Measurements from ENCODE around the gene PER1. TPM values are rescaled to one million over a fixed set of nuclear protein-coding genes. Genes with fewer than 3 reads are reported as not detected.

The PER1 gene
- total and polyA plus RNA-seq, 10 of the 15 experiments (the other 5 are each of a cell fraction or from before 2014, with no cell fraction given) = 0.02 to 25.1 (median 5.4) TPM

DNA sequence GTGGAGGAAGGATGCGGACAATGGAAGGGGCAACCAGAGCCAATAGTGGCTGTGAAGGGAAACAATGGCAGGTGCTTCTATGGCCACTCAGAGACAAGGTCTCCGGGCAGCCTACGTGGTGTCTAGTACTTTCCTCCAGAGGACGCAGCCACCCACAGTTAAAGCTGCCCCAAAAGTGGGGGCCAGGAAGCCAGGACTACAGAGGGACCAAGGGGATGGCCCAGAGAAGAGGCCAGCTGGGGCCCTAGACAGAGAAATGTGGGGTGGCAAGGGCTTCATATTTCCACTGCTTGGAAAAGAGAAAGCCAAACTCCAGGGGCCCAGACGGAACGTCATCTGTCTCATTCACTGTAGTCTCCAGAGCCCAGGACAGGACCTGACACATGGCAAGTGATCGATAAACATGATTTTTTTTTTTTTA, 837 bp upstream of the PER1 start:
- FAIRE-seq = no peak
- no peak overlapping the region for H2AFZ ChIP-seq (ENCODE audit: control insufficient read depth, low read depth, low read length)
- DNase-seq (ENCODE audit: low read depth, low spot score) = no peak

DNA sequence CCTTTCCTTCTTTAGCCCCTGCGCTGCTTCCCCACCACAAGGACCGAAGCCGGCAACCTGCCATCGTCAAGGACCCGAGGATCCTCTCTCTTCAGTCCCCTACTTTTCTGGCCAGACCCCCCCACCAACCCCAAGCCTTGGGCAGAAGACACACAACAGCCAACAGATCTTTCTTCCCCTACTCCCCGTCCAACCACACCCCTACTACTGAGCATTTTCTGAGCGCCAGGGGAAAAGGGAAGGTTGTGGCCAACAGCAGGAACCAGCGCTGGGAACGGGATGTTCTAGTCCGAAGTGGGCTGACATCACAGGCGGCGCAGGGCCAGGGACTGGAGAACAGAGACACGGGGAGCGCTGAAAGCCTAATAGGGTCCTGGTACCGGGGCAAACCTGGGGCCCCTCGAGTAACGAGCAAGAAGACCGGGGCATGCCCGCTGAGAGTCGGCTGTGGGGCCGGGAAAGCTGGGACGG, 528 bp downstream of the PER1 start:
- Histone ChIP-seq H2AFZ (ENCODE audit: control insufficient read depth, low read depth, low read length) (no peak overlapping the region; the same call in 1 of the 2 replicates), H3K9ac (ENCODE audit: control insufficient read depth, insufficient read depth, low read length) (peak overlapping the region; percentile 85), H3K9me3 (replicated peaks; ENCODE audit: control insufficient read depth, insufficient read depth, low read length) (no peaks in the 10 kb centered on the region), H4K20me1 (ENCODE audit: control insufficient read depth, insufficient read depth) (no peaks in the 10 kb centered on the region; the same call in 1 of the 2 replicates), H3K4me1 (ENCODE audit: control insufficient read depth, insufficient read depth, low read length) (peaks cover 19% of the 10 kb centered on the region), H3K27me3 (replicated peaks in 1 of 2; ENCODE audit: control insufficient read depth in 2 of 2, insufficient read depth in 2 of 2, low read length in 1 of 2) (no peaks in the 10 kb centered on the region), H3K4me2 (ENCODE audit: control insufficient read depth, insufficient read depth) (peak overlapping the region; percentile 97), H3K79me2 (ENCODE audit: control insufficient read depth, insufficient read depth, low read length) (peaks cover 21% of the 10 kb centered on the region), H3K36me3 (ENCODE audit: control insufficient read depth in 2 of 2, insufficient read depth in 2 of 2, low read length in 1 of 2) (peaks cover 9 to 14% of the 10 kb centered on the region in 2 experiments), H3K4me3 (peak overlapping the region; percentile 89), H3K27ac (ENCODE audit: control insufficient read depth, insufficient read depth) (peak overlapping the region; percentile 89)
- intact Hi-C loops (cut with micrococcal nuclease; ENCODE audit: unreplicated experiment) (loop anchor here (1.0 kb wide), 1 partner anchor 12 kb away; no protein-coding TSS in a partner anchor), in situ Hi-C loops (cut with MboI) (no loop called here)
- CTCF ChIA-PET = interaction anchor here (0.6 to 3.4 kb wide), 7 partner anchors 10 to 149 kb away, joined by 3 to 29 read pairs (median 4); no protein-coding TSS in a partner anchor
- 0 out of 2 replicates have a peak, but pooled peaks have one; percentile 5 for TF ChIP-seq NBN (IDR thresholded peaks at IDR 0.05)
- TF ChIP-seq POU2F2 (IDR thresholded peaks at IDR 0.05; ENCODE audit: borderline replicate concordance, low read depth, low read length) = peak; percentile 10; the same call in 1 of the 3 replicates
- TF ChIP-seq CREB1 (IDR thresholded peaks at IDR 0.05; ENCODE audit: low read depth) = no peak
- 0 out of 2 replicates have a peak, but pooled peaks have one; percentile 7 for TF ChIP-seq SMARCA5 (IDR thresholded peaks at IDR 0.05)
- 0 out of 2 replicates have a peak, but pooled peaks have one; percentile 30 for TF ChIP-seq LARP7 (IDR thresholded peaks at IDR 0.05)
- TF ChIP-seq, protein P1, sequence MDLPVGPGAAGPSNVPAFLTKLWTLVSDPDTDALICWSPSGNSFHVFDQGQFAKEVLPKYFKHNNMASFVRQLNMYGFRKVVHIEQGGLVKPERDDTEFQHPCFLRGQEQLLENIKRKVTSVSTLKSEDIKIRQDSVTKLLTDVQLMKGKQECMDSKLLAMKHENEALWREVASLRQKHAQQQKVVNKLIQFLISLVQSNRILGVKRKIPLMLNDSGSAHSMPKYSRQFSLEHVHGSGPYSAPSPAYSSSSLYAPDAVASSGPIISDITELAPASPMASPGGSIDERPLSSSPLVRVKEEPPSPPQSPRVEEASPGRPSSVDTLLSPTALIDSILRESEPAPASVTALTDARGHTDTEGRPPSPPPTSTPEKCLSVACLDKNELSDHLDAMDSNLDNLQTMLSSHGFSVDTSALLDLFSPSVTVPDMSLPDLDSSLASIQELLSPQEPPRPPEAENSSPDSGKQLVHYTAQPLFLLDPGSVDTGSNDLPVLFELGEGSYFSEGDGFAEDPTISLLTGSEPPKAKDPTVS (IDR thresholded peaks at IDR 0.05; ENCODE audit: low read depth, low read length) = no peak
- TF ChIP-seq MTA3 (IDR thresholded peaks at IDR 0.05; ENCODE audit: borderline replicate concordance, low read length) = no peak
- BruUV-seq (replicated peaks) = TSS peak; percentile 80
- no peak; the same call in 1 of the 3 replicates for ATAC-seq
- WGBS (ENCODE audit: insufficient coverage, insufficient replicate concordance, low lambda C conversion rate, missing lambda C conversion rate) = under 1% methylated on average over 22 of the region's 22 CpGs
- RAD21 ChIA-PET (ENCODE audit: unreplicated experiment) = interaction anchor here (0.9 to 1.4 kb wide), 8 partner anchors 11 to 74 kb away, joined by 3 to 6 read pairs (median 4); partner anchors contain the start of gene BORCS6
- DNase-seq (ENCODE audit: low read depth, low spot score) = no peak
- POLR2A ChIA-PET = interaction anchor here (0.7 to 7.5 kb wide), 14 partner anchors 9 to 95 kb away, joined by 3 to 71 read pairs (median 6); partner anchors contain the start of genes BORCS6 and HES7
- no peak for FAIRE-seq
- SMC1A ChIA-PET (ENCODE audit: uncharacterized antibody, unreplicated experiment) = interaction anchor here (0.9 to 1.8 kb wide), 5 partner anchors 11 to 91 kb away, joined by 3 to 13 read pairs (median 3); partner anchors contain the start of gene HES7

More for the DNA sequence above, 837 bp upstream of the PER1 start:
- no peak for ATAC-seq
- CTCF ChIA-PET = interaction anchor here (1.8 to 4.4 kb wide), 2 partner anchors 14 to 34 kb away, joined by 6 to 36 read pairs; no protein-coding TSS in a partner anchor
- TF ChIP-seq PAX5 (IDR thresholded peaks at IDR 0.05; ENCODE audit: borderline replicate concordance, low read depth, low read length) (no peak), CBX3 (IDR thresholded peaks at IDR 0.05; ENCODE audit: borderline replicate concordance, low read depth) (no peak), MXI1 (IDR thresholded peaks at IDR 0.05; ENCODE audit: low read depth, low read length) (0 out of 2 replicates have a peak, but pooled peaks have one; percentile 13), POLR2AphosphoS2 (IDR thresholded peaks at IDR 0.05; ENCODE audit: low read depth, low read length) (0 out of 2 replicates have a peak, but pooled peaks have one; percentile 17), CBX5 (IDR thresholded peaks at IDR 0.05; ENCODE audit: low read depth) (no peak), ETV6 (conservative IDR thresholded peaks at IDR 0.05 in 1 of 2, IDR thresholded peaks at IDR 0.05 in 1 of 2; ENCODE audit: borderline replicate concordance in 1 of 2, low read depth in 1 of 2) (0 out of 4 replicates have a peak, but pooled peaks of 1 of the 2 experiments have one; percentile 10)
- Histone ChIP-seq H4K20me1 (ENCODE audit: control insufficient read depth, insufficient read depth) (no peaks in the 10 kb centered on the region; the same call in 1 of the 2 replicates), H3K4me1 (ENCODE audit: control insufficient read depth, insufficient read depth, low read length) (peaks cover 19% of the 10 kb centered on the region), H3K9me3 (replicated peaks; ENCODE audit: control insufficient read depth, insufficient read depth, low read length) (no peaks in the 10 kb centered on the region), H3K79me2 (ENCODE audit: control insufficient read depth, insufficient read depth, low read length) (peaks cover 21% of the 10 kb centered on the region), H3K36me3 (ENCODE audit: control insufficient read depth in 2 of 2, insufficient read depth in 2 of 2, low read length in 1 of 2) (peaks cover 6 to 8% of the 10 kb centered on the region in 2 experiments), H3K9ac (ENCODE audit: control insufficient read depth, insufficient read depth, low read length) (no peak overlapping the region), H3K4me3 (no peak overlapping the region), H3K27ac (ENCODE audit: control insufficient read depth, insufficient read depth) (no peak overlapping the region), H3K4me2 (ENCODE audit: control insufficient read depth, insufficient read depth) (peak overlapping the region; percentile 97), H3K27me3 (replicated peaks in 1 of 2; ENCODE audit: control insufficient read depth in 2 of 2, insufficient read depth in 2 of 2, low read length in 1 of 2) (no peaks in the 10 kb centered on the region)
- 96% methylated on average over 7 of the region's 7 CpGs for WGBS (ENCODE audit: insufficient coverage, insufficient replicate concordance, low lambda C conversion rate, missing lambda C conversion rate)
- RAD21 ChIA-PET (ENCODE audit: unreplicated experiment) = interaction anchor here (4.1 kb wide), 1 partner anchor 15 kb away, joined by 33 read pairs; no protein-coding TSS in a partner anchor
- POLR2A ChIA-PET = interaction anchor here (0.5 to 7.5 kb wide), 4 partner anchors 10 to 36 kb away, joined by 4 to 71 read pairs (median 6); partner anchors contain the start of gene BORCS6
- in situ Hi-C loops (cut with MboI) = no loop called here
- intact Hi-C loops (cut with micrococcal nuclease; ENCODE audit: unreplicated experiment) = no loop called here
- SMC1A ChIA-PET (ENCODE audit: uncharacterized antibody, unreplicated experiment) = interaction anchor here (1.3 kb wide), 1 partner anchor 63 kb away, joined by 3 read pairs; no protein-coding TSS in a partner anchor
- BruUV-seq (replicated peaks) = no TSS peak
